Neural cell (in vitro differentiated cells): Measurements from ENCODE around the gene TNS1. TPM values are rescaled to one million over a fixed set of nuclear protein-coding genes. Genes with fewer than 3 reads are reported as not detected.

ENCODE experiments used
- H2AFZ ChIP-seq: fragments of 200-600, 300-800 bp; sonication (generic), shearing (Covaris generic); 2 replicates; pipeline ENCODE4 v1.6.0; 2014; ENCODE audit warnings: low read depth, mild to moderate bottlenecking, antibody characterized with exemption, low read length, moderate library complexity
- H3F3A ChIP-seq: fragments of 200-600 bp; shearing (Covaris generic); 2 replicates; pipeline ENCODE4 v1.6.1; 2016; ENCODE audit warnings: mild to moderate bottlenecking, moderate library complexity, mixed read lengths, antibody characterized with exemption, low read length; ENCODE audit not compliant: insufficient read depth, poor library complexity, severe bottlenecking
- H3K27ac ChIP-seq: fragments of 200-600, 300-800 bp; sonication (generic), shearing (Covaris generic); 2 replicates; pipeline ENCODE4 v1.5.1; 2014; ENCODE audit warnings: mild to moderate bottlenecking, low read length, moderate library complexity
- H3K27me3 ChIP-seq: fragments of 300-800, 200-600 bp; sonication (generic), shearing (Covaris generic); 2 replicates; pipeline ENCODE4 v1.6.0; 2014; ENCODE audit warnings: mild to moderate bottlenecking, low read depth, low read length, moderate library complexity; ENCODE audit not compliant: insufficient read depth
- H3K36me3 ChIP-seq: fragments of 300-800, 200-600 bp; sonication (generic), shearing (Covaris generic); 2 replicates; pipeline ENCODE4 v1.5.1; 2014; ENCODE audit warnings: mild to moderate bottlenecking, antibody characterized with exemption, low read length, moderate library complexity; ENCODE audit not compliant: insufficient read depth
- H3K4me2 ChIP-seq: fragments of 300-800, 200-600 bp; sonication (generic), shearing (Covaris generic); 2 replicates; pipeline ENCODE4 v1.6.0; 2014; ENCODE audit warnings: mild to moderate bottlenecking, low read length
- H3K4me3 ChIP-seq: fragments of 300-800, 200-600 bp; sonication (generic), shearing (Covaris generic); 2 replicates; pipeline ENCODE4 v1.5.1; 2014; ENCODE audit warnings: mild to moderate bottlenecking, low read length, moderate library complexity
- H3K79me2 ChIP-seq: fragments of 200-600 bp; shearing (Covaris generic); replicated peaks from 2 replicates; pipeline ENCODE4 v1.6.0; 2014; ENCODE audit warnings: mild to moderate bottlenecking, low read length, moderate library complexity; ENCODE audit not compliant: insufficient read depth
- H3K9ac ChIP-seq: fragments of 300-800, 200-600 bp; sonication (generic), shearing (Covaris generic); 2 replicates; pipeline ENCODE4 v1.6.1; 2016; ENCODE audit warnings: mild to moderate bottlenecking, low read length, mixed read lengths
- H3K9me2 ChIP-seq: fragments of 200-600 bp; shearing (Covaris generic); 2 replicates; pipeline ENCODE4 v1.6.1; 2016; ENCODE audit warnings: mild to moderate bottlenecking, low read length, mixed read lengths; ENCODE audit not compliant: insufficient read depth
- H3K9me3 ChIP-seq: fragments of 200-600, 300-800 bp; sonication (generic), shearing (Covaris generic); 2 replicates; pipeline ENCODE4 v1.6.1; 2016; ENCODE audit warnings: mild to moderate bottlenecking, mixed run types, low read length, moderate library complexity, mixed read lengths
- H4K20me1 ChIP-seq: fragments of 200-600 bp; shearing (Covaris generic); 2 replicates; pipeline ENCODE4 v1.6.1; 2016; ENCODE audit warnings: mild to moderate bottlenecking, mixed run types; ENCODE audit not compliant: insufficient read depth
- CTCF ChIP-seq: fragments of 450-650 bp; IDR thresholded peaks from 2 replicates; pipeline ENCODE4 v1.5.1; 2014; ENCODE audit warnings: antibody characterized with exemption, mild to moderate bottlenecking, moderate library complexity; ENCODE audit not compliant: poor library complexity, severe bottlenecking
- EP300 ChIP-seq: fragments of 450-650 bp; conservative IDR thresholded peaks from 2 replicates; pipeline ENCODE4 v1.6.1; 2014; ENCODE audit warnings: antibody characterized with exemption, mild to moderate bottlenecking, moderate library complexity; ENCODE audit not compliant: poor library complexity, severe bottlenecking
- EZH2 ChIP-seq: fragments of 200-600, 300-800 bp; shearing (Covaris generic), sonication (generic); IDR thresholded peaks from 2 replicates; pipeline ENCODE4 v1.6.1; 2014; ENCODE audit warnings: antibody characterized with exemption, low read length, borderline replicate concordance, mild to moderate bottlenecking; ENCODE audit not compliant: insufficient read depth, poor library complexity, severe bottlenecking
- MXI1 ChIP-seq: fragments of 450-650 bp; conservative IDR thresholded peaks from 2 replicates; pipeline ENCODE4 v1.6.1; 2014; ENCODE audit warnings: antibody characterized with exemption, mild to moderate bottlenecking; ENCODE audit not compliant: poor library complexity, severe bottlenecking
- POLR2AphosphoS5 ChIP-seq: IDR thresholded peaks from 2 replicates; pipeline ENCODE4 v1.6.1; 2012
- RAD21 ChIP-seq: fragments of 450-650 bp; conservative IDR thresholded peaks from 2 replicates; pipeline ENCODE4 v1.6.1; 2014; ENCODE audit warnings: antibody characterized with exemption, mild to moderate bottlenecking, moderate library complexity
- REST ChIP-seq: IDR thresholded peaks from 2 replicates; pipeline ENCODE4 v1.6.1; 2012; ENCODE audit warnings: borderline replicate concordance
- SMC3 ChIP-seq: fragments of 450-650 bp; conservative IDR thresholded peaks from 2 replicates; pipeline ENCODE4 v1.6.1; 2014; ENCODE audit warnings: antibody characterized with exemption, mild to moderate bottlenecking, moderate library complexity; ENCODE audit not compliant: poor library complexity
- TAF1 ChIP-seq: IDR thresholded peaks from 2 replicates; pipeline ENCODE4 v1.6.1; 2012; ENCODE audit warnings: low read depth
- polyA plus RNA-seq: library from polyadenylated mRNA; depleted of rRNA; stranded (reverse); fragments of >200 nt; gene quantifications from 2 replicates; pipeline ENCODE4 v1.2.3, GENCODE V29; 2014

The TNS1 gene
- polyA plus RNA-seq, 1 donor from 2014 or later = 1.5 TPM

DNA sequence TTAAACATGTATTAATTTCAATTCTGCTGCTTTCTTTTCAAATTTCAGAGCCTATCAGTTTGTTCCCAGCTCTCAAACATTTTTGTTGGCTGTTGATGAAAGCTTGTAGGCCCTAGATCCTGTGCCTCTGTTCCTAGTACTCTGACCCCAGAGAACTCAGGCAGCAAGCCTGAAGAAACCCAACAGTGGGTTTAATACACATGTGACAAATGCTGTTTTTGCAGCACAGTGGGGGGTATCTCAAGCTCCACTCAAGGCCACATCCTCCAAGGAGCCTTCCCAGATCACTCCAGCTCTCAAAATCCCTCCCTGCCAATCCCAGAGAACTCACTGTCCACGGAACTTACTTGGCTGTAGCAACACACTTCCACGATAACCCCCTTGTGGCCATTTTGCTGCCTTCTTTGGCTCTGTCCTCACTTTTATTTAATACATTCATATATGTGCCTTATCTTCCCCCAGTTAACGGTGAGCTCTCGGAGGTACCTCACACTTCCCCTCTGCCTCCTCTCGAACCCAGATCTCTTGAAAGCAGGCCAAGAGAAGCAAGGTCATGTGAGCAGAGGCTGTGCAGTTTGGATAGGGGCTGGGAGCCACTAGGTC is 122.4 kb downstream of the TNS1 start:
- no peaks in the 10 kb centered on the region for H3K27me3 ChIP-seq
- H3K36me3 ChIP-seq = no peaks in the 10 kb centered on the region
- no peak overlapping the region for H3K4me2 ChIP-seq
- no peaks in the 10 kb centered on the region for H3K79me2 ChIP-seq
- no peaks in the 10 kb centered on the region for H4K20me1 ChIP-seq
- no peak overlapping the region for H3K9ac ChIP-seq
- H2AFZ ChIP-seq = no peak overlapping the region
- no peak overlapping the region for H3K27ac ChIP-seq
- no peak overlapping the region for H3K4me3 ChIP-seq
- H3F3A ChIP-seq = no peaks in the 10 kb centered on the region
- TF ChIP-seq REST = no peak
- no peak for TF ChIP-seq MXI1
- no peaks in the 10 kb centered on the region for H3K9me3 ChIP-seq
- H3K9me2 ChIP-seq = no peaks in the 10 kb centered on the region

- no peak overlapping the region for H3K4me3 ChIP-seq
- no peaks in the 10 kb centered on the region for H3K9me3 ChIP-seq
- H3K4me2 ChIP-seq = no peak overlapping the region
- H2AFZ ChIP-seq = no peak overlapping the region
- H3F3A ChIP-seq = no peaks in the 10 kb centered on the region
- no peak overlapping the region for H3K9ac ChIP-seq
- no peaks in the 10 kb centered on the region for H4K20me1 ChIP-seq
- H3K27me3 ChIP-seq = no peaks in the 10 kb centered on the region
- H3K36me3 ChIP-seq = no peaks in the 10 kb centered on the region
- H3K27ac ChIP-seq = no peak overlapping the region
- H3K9me2 ChIP-seq = no peaks in the 10 kb centered on the region
- TF ChIP-seq EZH2 = no peak
- no peak for TF ChIP-seq SMC3
- TF ChIP-seq REST = no peak
- no peak for TF ChIP-seq TAF1
- no peak for TF ChIP-seq RAD21
- TF ChIP-seq POLR2AphosphoS5 = no peak
- no peak for TF ChIP-seq MXI1
- no peak for TF ChIP-seq EP300
- TF ChIP-seq CTCF = no peak
- H3K79me2 ChIP-seq = no peaks in the 10 kb centered on the region
Observed at GRCh38 chr2:217878915-217879590, 123.7 kb downstream of the TNS1 start.
